Measurements from ENCODE around the gene MGAT5B. TPM values are rescaled to one million over a fixed set of nuclear protein-coding genes. Genes with fewer than 3 reads are reported as not detected.

Gene MGAT5B
- total and polyA plus RNA-seq, 4 experiments from 2014 or later, result 0.25 to 2.4 (median 1.8) TPM; not detected in 1

- H3K4me1 Mint-ChIP-seq, result peaks cover 33 to 70% (median 50%) of the 10 kb centered on the region in 4 donors
- H3K4me3 ChIP-seq (ENCODE audit: low read length in 2 of 2), result peak overlapping the region; percentile 5 to 22
- DNase-seq, result peak; percentile 82 to 90 (median 86)
- H3K9me3 Mint-ChIP-seq, result no peaks in the 10 kb centered on the region
- peaks cover 55% of the 10 kb centered on the region for H3K4me1 ChIP-seq (ENCODE audit: insufficient read depth, low read length)
- H3K4me3 Mint-ChIP-seq, result peak overlapping the region; percentile 52 to 80 (median 68)
- H3K36me3 ChIP-seq (ENCODE audit: insufficient read depth, low read length), result no peaks in the 10 kb centered on the region
- intact Hi-C loops (cut with micrococcal nuclease), result loop anchor here (1.0 kb wide), 2 partner anchors 16 to 130 kb away; partner anchors contain the start of gene MGAT5B
- H3K27ac Mint-ChIP-seq, result peak overlapping the region; percentile 87 to 96 (median 93)
- no peaks in the 10 kb centered on the region for H3K27me3 ChIP-seq (ENCODE audit: insufficient read depth, low read length)
- no peaks in the 10 kb centered on the region for H3K27me3 Mint-ChIP-seq
- CTCF ChIA-PET (ENCODE audit: partially characterized antibody), result interaction anchor here (1.1 to 1.3 kb wide), 3 partner anchors 10 to 15 kb away, joined by 4 read pairs; no protein-coding TSS in a partner anchor
- peak overlapping the region; percentile 79 for H3K27ac ChIP-seq (ENCODE audit: low read depth, low read length)
- no peaks in the 10 kb centered on the region for H3K36me3 Mint-ChIP-seq
- no peaks in the 10 kb centered on the region for H3K9me3 ChIP-seq (ENCODE audit: control insufficient read depth in 1 of 2, low read length in 2 of 2)
- POLR2A ChIA-PET (ENCODE audit: partially characterized antibody), result interaction anchor here (0.7 to 6.6 kb wide), 8 partner anchors 10 to 1810 kb away, joined by 3 to 62 read pairs (median 6); no protein-coding TSS in a partner anchor
Observed at GRCh38 chr17:76997981-76998531, 129.9 kb downstream of the MGAT5B start.

DNA sequence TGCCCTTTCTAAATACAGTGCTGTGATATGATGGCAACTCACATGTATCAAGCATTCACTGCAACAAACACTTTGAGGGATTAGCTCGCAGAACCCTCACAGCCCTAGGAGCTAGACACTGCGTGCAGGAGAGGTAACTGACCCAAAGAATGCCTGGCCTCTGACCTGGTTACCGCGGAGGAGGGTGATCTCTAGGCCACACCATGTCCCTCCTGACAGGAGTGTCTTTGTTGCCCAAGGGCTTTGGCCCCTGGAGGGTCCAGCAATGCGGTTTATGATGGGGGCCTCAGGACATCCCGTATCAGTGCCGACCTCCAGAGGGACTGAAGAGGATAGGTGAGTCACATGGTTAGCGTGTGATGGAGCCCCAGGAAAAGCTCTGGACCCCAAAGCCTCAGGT is 130.6 kb downstream of the MGAT5B start:
- peak overlapping the region; percentile 79 for H3K27ac ChIP-seq (ENCODE audit: low read depth, low read length)
- H3K4me3 ChIP-seq (ENCODE audit: low read length in 2 of 2), result peak overlapping the region; percentile 5 to 22
- H3K4me1 ChIP-seq (ENCODE audit: insufficient read depth, low read length), result peaks cover 55% of the 10 kb centered on the region
- Mint-ChIP-seq H3K4me3 (peak overlapping the region; percentile 11 to 80 (median 68)), H3K4me1 (peaks cover 33 to 62% (median 47%) of the 10 kb centered on the region in 4 donors), H3K27ac (peak overlapping the region; percentile 87 to 96 (median 93)), H3K27me3 (no peaks in the 10 kb centered on the region), H3K36me3 (no peaks in the 10 kb centered on the region), H3K9me3 (no peaks in the 10 kb centered on the region)
- no peaks in the 10 kb centered on the region for H3K9me3 ChIP-seq (ENCODE audit: control insufficient read depth in 1 of 2, low read length in 2 of 2)
- no peaks in the 10 kb centered on the region for H3K36me3 ChIP-seq (ENCODE audit: insufficient read depth, low read length)
- CTCF ChIA-PET (ENCODE audit: partially characterized antibody), result interaction anchor here (1.3 kb wide), 1 partner anchor 14 kb away, joined by 4 read pairs; no protein-coding TSS in a partner anchor
- H3K27me3 ChIP-seq (ENCODE audit: insufficient read depth, low read length), result no peaks in the 10 kb centered on the region
- POLR2A ChIA-PET (ENCODE audit: partially characterized antibody), result interaction anchor here (0.7 to 6.6 kb wide), 9 partner anchors 10 to 1809 kb away, joined by 3 to 62 read pairs (median 5); no protein-coding TSS in a partner anchor
- intact Hi-C loops (cut with micrococcal nuclease), result loop anchor here (1.0 kb wide), 2 partner anchors 17 to 131 kb away; partner anchors contain the start of gene MGAT5B
- DNase-seq, result no peak

Other genes with a start within 250 kb of the MGAT5B start
- 10 to 100 TPM; 12.7 to 14.6 TPM for gene ST6GALNAC1, start 224.6 kb upstream of the MGAT5B start, total RNA-seq
- gene ST6GALNAC1, start 224.6 kb upstream of the MGAT5B start, polyA plus RNA-seq, result 10 to 100 TPM; 14.3 to 45.8 TPM
- 1 to 10 TPM; 6.3 to 9.2 TPM for gene MXRA7, start 157.4 kb upstream of the MGAT5B start, total RNA-seq
- gene MXRA7, start 157.4 kb upstream of the MGAT5B start, polyA plus RNA-seq, result 10 to 100 TPM in 1 of 2 donors, 1 to 10 TPM in 1; 5.3 to 15.0 TPM
- gene JMJD6, start 141.8 kb upstream of the MGAT5B start, total RNA-seq, result 10 to 100 TPM; 59.4 to 62.1 TPM
- 10 to 100 TPM; 22.1 to 40.7 TPM for gene JMJD6, start 141.8 kb upstream of the MGAT5B start, polyA plus RNA-seq
- 10 to 100 TPM; 75.5 to 81.4 TPM for gene METTL23, start 141.6 kb upstream of the MGAT5B start, total RNA-seq
- 100 to 1,000 TPM; 134 to 156 TPM for gene METTL23, start 141.6 kb upstream of the MGAT5B start, polyA plus RNA-seq
- 100 to 1,000 TPM; 327 to 330 TPM for gene SRSF2, start 131.1 kb upstream of the MGAT5B start, total RNA-seq
- gene SRSF2, start 131.1 kb upstream of the MGAT5B start, polyA plus RNA-seq, result 100 to 1,000 TPM in 1 of 2 donors, 10 to 100 TPM in 1; 67.6 to 111 TPM
- 10 to 100 TPM; 32.7 to 37.8 TPM for gene MFSD11, start 130.3 kb upstream of the MGAT5B start, total RNA-seq
- gene MFSD11, start 130.3 kb upstream of the MGAT5B start, polyA plus RNA-seq, result 10 to 100 TPM; 23.1 to 34.7 TPM

Measured in CD4-positive, alpha-beta memory T cell (primary cell).